ENCODE measurements around the gene PPP1R9B.
A peak's percentile ranks its signal among the peaks of the same experiment; 100 is the strongest.

Gene PPP1R9B

DNA sequence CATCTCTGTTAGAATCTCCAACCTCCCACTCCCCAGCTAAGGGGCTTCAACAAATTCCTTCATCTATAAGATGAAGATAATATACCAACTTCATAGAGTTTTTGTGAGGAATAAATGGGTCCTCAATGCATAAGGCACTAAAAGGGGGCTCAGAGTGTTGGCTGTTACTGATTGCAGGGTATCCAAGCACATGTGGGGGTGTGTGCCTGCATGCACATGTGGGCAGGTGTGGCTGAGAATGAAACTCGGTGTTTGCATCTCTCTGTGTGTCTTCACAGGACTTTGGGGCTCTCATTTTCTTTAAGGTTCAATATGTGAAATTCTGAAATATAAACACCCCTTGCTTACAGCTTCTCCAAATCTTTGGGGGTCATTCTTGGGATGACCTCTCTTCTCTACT, 4.1 kb upstream of the PPP1R9B start:
- DNase-seq (ENCODE audit: low read depth) = no peak
- H3K4me3 ChIP-seq (replicated peaks; ENCODE audit: low read depth, low read length) = no peak overlapping the region
- no peak for TF ChIP-seq CTCF (IDR thresholded peaks at IDR 0.05; ENCODE audit: low read length, missing control alignments)

DNA sequence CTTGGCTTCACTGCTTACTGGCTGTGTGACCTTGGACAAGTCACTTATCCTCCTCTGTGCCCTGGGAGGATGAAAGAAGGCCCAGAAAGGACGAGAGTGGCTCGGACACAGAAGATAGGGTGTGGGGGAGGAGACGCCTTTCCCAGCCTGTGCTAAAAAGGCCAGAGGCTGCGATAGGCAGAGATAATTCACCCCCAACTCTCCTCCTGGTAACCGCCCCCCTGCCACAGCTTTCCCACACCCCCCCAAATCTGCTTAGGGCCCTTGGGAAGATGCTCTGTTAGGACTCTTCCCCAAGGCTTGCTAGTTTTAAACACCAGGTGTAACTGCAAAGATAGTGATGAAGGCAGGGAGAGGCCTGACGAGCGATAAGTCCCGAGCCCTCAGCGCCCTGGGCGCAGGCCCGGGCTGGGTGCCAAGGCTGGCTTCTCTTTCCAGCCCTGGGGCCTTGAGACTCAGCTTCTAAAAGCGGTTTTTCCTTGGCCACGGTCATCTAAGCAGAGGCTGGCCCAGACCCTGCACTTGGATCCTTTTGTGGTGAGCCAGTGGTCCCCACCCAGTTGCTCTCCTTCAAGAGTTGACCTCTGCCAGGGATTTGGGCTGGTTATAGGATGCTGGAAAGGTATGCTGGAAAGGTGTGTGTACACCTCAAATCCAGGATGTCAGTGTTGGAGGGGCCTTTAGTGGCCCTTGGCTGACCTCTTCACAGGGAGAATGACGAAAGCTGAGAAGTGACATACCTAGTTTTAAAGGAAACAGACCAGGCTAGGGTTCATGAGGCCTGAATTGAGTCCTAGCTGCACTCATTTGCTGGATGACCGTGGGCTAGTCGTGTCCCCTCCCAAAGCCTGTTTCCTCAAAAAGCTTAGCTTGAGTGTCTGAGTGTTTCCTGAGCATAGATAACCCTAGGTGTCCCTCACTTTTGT, 3.4 kb upstream of the PPP1R9B start:
- TF ChIP-seq CTCF (IDR thresholded peaks at IDR 0.05; ENCODE audit: low read length, missing control alignments) = no peak
- DNase-seq (ENCODE audit: low read depth) = peak; percentile 53
- no peak overlapping the region for H3K4me3 ChIP-seq (replicated peaks; ENCODE audit: low read depth, low read length)

GRCh38 chr17:50152736-50153135, 2.3 kb upstream of the PPP1R9B start:
- no peak overlapping the region for H3K4me3 ChIP-seq (replicated peaks; ENCODE audit: low read depth, low read length)
- no peak for TF ChIP-seq CTCF (IDR thresholded peaks at IDR 0.05; ENCODE audit: low read length, missing control alignments)
- DNase-seq (ENCODE audit: low read depth) = no peak

DNA sequence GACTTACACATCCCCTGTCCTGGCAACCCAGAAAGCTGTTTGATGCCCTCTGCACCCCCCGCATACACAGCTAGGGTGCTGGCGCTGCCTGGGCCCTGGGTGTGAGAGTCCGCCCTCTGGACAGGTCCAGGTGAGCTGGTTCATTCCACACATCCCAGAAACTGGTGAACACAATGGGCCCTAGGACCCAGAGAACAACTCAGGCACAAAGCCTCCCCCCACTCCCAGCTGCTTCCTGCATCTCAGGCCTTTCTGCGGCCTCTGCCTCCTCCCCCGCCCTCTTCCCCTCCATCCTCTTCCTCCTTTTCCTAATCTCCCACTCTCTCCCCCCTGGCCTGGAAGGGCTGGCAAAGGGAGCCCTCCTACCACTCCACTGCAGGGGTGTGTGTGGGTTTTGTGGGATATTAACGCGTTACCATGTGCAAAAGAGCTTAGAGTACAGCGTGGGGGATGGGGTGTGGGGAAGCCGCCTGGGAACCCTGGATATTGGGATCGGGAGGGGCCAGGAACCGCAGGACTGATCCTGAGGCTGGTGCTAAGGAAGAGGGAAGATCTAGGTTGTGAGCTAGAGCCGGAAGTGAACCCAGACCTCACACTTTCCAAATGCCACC, 1.6 kb upstream of the PPP1R9B start:
- no peak for TF ChIP-seq CTCF (IDR thresholded peaks at IDR 0.05; ENCODE audit: low read length, missing control alignments)
- peak; percentile 91 for DNase-seq (ENCODE audit: low read depth)
- peak overlapping the region; percentile 81 for H3K4me3 ChIP-seq (replicated peaks; ENCODE audit: low read depth, low read length)

DNA sequence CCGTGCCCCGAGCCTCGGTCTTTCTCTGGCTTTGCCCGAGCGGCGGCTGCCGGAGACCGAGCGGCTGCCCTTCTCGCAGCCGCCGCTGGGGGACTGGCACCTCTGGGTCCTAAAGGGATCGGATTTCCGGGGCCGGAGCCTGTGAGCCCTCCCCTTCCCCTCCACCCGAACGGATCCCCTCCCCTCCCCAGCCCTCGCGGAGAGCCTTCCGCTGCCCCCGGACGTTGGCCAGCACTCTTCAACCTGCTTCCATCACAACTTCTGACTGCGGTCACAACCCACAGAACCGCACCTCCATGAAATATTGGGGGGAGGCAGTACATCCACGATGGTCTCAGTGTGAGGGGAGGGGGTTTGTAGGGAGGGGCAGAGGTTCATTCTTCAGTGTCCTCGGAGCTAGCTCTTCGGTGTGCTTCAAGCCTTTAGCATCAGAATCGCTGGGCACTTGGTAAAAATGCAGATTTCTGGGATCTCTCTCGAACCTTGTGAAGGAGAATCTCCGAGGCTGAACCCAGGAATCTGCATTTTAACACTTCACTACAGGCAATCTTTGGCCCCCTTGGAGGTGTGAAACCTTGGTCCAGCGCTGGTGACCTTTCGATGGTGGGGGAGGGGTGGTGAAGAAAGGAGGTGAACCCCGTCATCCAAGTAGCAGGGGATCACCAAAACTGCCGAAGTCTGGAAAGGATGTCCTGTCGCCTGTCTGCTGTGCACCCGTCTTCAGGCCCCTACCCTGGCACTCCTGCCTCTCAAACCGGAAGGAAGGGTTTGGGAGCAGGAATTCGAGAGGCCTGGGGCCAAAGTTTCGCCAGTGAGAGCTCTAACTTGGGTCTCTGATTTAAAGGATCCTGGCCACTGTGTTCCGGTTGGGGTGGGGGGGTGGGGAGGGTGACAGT, 812 bp upstream of the PPP1R9B start:
- peak overlapping the region; percentile 81 for H3K4me3 ChIP-seq (replicated peaks; ENCODE audit: low read depth, low read length)
- peak; percentile 94 for DNase-seq (ENCODE audit: low read depth)
- peak; percentile 55 for TF ChIP-seq CTCF (IDR thresholded peaks at IDR 0.05; ENCODE audit: low read length, missing control alignments)

GRCh38 chr17:50149417-50150353, 792 bp downstream of the PPP1R9B start:
- DNase-seq (ENCODE audit: low read depth) = peak; percentile 54
- H3K4me3 ChIP-seq (replicated peaks; ENCODE audit: low read depth, low read length) = peak overlapping the region; percentile 81
- no peak for TF ChIP-seq CTCF (IDR thresholded peaks at IDR 0.05; ENCODE audit: low read length, missing control alignments)
